ENCODE data around the gene CHCHD10. TPM values are rescaled to one million over a fixed set of nuclear protein-coding genes. Genes with fewer than 3 reads are reported as not detected.
A peak's percentile ranks its signal among the peaks of the same experiment; 100 is the strongest.

The CHCHD10 gene
- total RNA-seq, 1 experiment from 2014 or later, result 43.5 TPM

- ChIA-PET POLR2A (ENCODE audit: unreplicated experiment) (interaction anchor here (0.6 kb wide), 1 partner anchor 1288 kb away, joined by 4 read pairs; no protein-coding TSS in a partner anchor), CTCF (no interaction called here)
- H3K27ac ChIP-seq, result no peak overlapping the region
- BruUV-seq (replicated peaks), result no TSS peak
- peaks cover 48% of the 10 kb centered on the region for H4K20me1 ChIP-seq (ENCODE audit: insufficient read depth)
- H2AFZ ChIP-seq, result no peak overlapping the region
- no peak for TF ChIP-seq CTCF (conservative IDR thresholded peaks at IDR 0.05)
- no peak for TF ChIP-seq EZH2 (IDR thresholded peaks at IDR 0.05; ENCODE audit: low read depth)
- DNase-seq, result no peak
- H3K4me3 ChIP-seq, result peak overlapping the region; percentile 68
- H3K9me3 ChIP-seq (ENCODE audit: insufficient read depth, low read depth), result no peaks in the 10 kb centered on the region
- peaks cover 21% of the 10 kb centered on the region for H3K4me1 ChIP-seq (replicated peaks; ENCODE audit: insufficient read depth)
- H3K9me2 ChIP-seq (ENCODE audit: insufficient read depth), result no peaks in the 10 kb centered on the region
- no peaks in the 10 kb centered on the region for H3F3A ChIP-seq (ENCODE audit: insufficient read depth, low read depth)
- intact Hi-C loops (cut with micrococcal nuclease; ENCODE audit: unreplicated experiment), result no loop called here
- peaks cover 51% of the 10 kb centered on the region for H3K79me2 ChIP-seq (ENCODE audit: low read depth)
- peak overlapping the region; percentile 89 for H3K4me2 ChIP-seq
- no peaks in the 10 kb centered on the region for H3K36me3 ChIP-seq (ENCODE audit: low read depth)
- H3K27me3 ChIP-seq (ENCODE audit: insufficient read depth, low read depth), result no peaks in the 10 kb centered on the region
Observed at GRCh38 chr22:23787600-23787896, 19.8 kb upstream of the CHCHD10 start.

GRCh38 chr22:23786752-23787599 lies 19.2 kb upstream of the CHCHD10 start, which contains the start of gene SMARCB1:
Gene SMARCB1, plus strand, starts transcription at chr22:23786966. Its CDS starts 204 bp downstream, at chr22:23787170.
- H3K4me1 ChIP-seq (replicated peaks; ENCODE audit: insufficient read depth), result peaks cover 26% of the 10 kb centered on the region
- H3K27ac ChIP-seq, result peak within 1 kb of the TSS; percentile 88
- intact Hi-C loops (cut with micrococcal nuclease; ENCODE audit: unreplicated experiment), result no loop called here
- peaks cover 3% of the 10 kb centered on the region; the same call in 1 of the 2 replicates for H3F3A ChIP-seq (ENCODE audit: insufficient read depth, low read depth)
- CTCF ChIA-PET, result no interaction called here
- H3K79me2 ChIP-seq (ENCODE audit: low read depth), result peaks cover 46% of the 10 kb centered on the region
- peak within 1 kb of the TSS; percentile 68 for H3K4me3 ChIP-seq
- peaks cover 45% of the 10 kb centered on the region for H4K20me1 ChIP-seq (ENCODE audit: insufficient read depth)
- no peaks in the 10 kb centered on the region for H3K36me3 ChIP-seq (ENCODE audit: low read depth)
- BruUV-seq (replicated peaks), result no TSS peak
- TF ChIP-seq CTCF (conservative IDR thresholded peaks at IDR 0.05), result no peak
- TF ChIP-seq EZH2 (IDR thresholded peaks at IDR 0.05; ENCODE audit: low read depth), result no peak
- peak within 1 kb of the TSS; percentile 86 for H2AFZ ChIP-seq
- no peaks in the 10 kb centered on the region for H3K9me3 ChIP-seq (ENCODE audit: insufficient read depth, low read depth)
- H3K9me2 ChIP-seq (ENCODE audit: insufficient read depth), result no peaks in the 10 kb centered on the region
- POLR2A ChIA-PET (ENCODE audit: unreplicated experiment), result interaction anchor here (0.6 kb wide), 1 partner anchor 1288 kb away, joined by 4 read pairs; no protein-coding TSS in a partner anchor
- no peaks in the 10 kb centered on the region for H3K27me3 ChIP-seq (ENCODE audit: insufficient read depth, low read depth)
- H3K4me2 ChIP-seq, result peak within 1 kb of the TSS; percentile 89
- peak; percentile 63 to 76 for DNase-seq

GRCh38 chr22:23786261-23786710 lies 18.5 kb upstream of the CHCHD10 start:
- H3K79me2 ChIP-seq (ENCODE audit: low read depth), result peaks cover 39% of the 10 kb centered on the region

More at GRCh38 chr22:23786261-23786710, 18.5 kb upstream of the CHCHD10 start:
- H3K9me2 ChIP-seq (ENCODE audit: insufficient read depth), result no peaks in the 10 kb centered on the region
- peaks cover 39% of the 10 kb centered on the region for H4K20me1 ChIP-seq (ENCODE audit: insufficient read depth)
- no peaks in the 10 kb centered on the region for H3K36me3 ChIP-seq (ENCODE audit: low read depth)
- TSS peak; percentile 76 for BruUV-seq (replicated peaks)
- H3K27ac ChIP-seq, result peak overlapping the region; percentile 88; the same call in 1 of the 2 replicates
- ChIA-PET CTCF (no interaction called here), POLR2A (ENCODE audit: unreplicated experiment) (no interaction called here)
- H3K27me3 ChIP-seq (ENCODE audit: insufficient read depth, low read depth), result no peaks in the 10 kb centered on the region
- peak overlapping the region; percentile 75 for H2AFZ ChIP-seq
- intact Hi-C loops (cut with micrococcal nuclease; ENCODE audit: unreplicated experiment), result no loop called here
- TF ChIP-seq EZH2 (IDR thresholded peaks at IDR 0.05; ENCODE audit: low read depth) (no peak), CTCF (conservative IDR thresholded peaks at IDR 0.05) (no peak)
- peak overlapping the region; percentile 68; the same call in 1 of the 2 replicates for H3K4me3 ChIP-seq
- H3K4me1 ChIP-seq (replicated peaks; ENCODE audit: insufficient read depth), result peaks cover 33% of the 10 kb centered on the region
- H3K4me2 ChIP-seq, result peak overlapping the region; percentile 89
- no peaks in the 10 kb centered on the region for H3K9me3 ChIP-seq (ENCODE audit: insufficient read depth, low read depth)
- H3F3A ChIP-seq (ENCODE audit: insufficient read depth, low read depth), result peaks cover 7% of the 10 kb centered on the region; the same call in 1 of the 2 replicates
- no peak for DNase-seq

All from PC-9 (cell line).